Aorta (tissue), 5 donors: ENCODE measurements around the gene PUSL1. TPM values are rescaled to one million over a fixed set of nuclear protein-coding genes. Genes with fewer than 3 reads are reported as not detected.

ENCODE experiments used
- ATAC-seq: fragments of 200-7000 bp; cut with Tn5 transposase; one replicate; pipeline ENCODE4 v1.9.1; 2022; ENCODE audit warnings: moderate library complexity; ENCODE audit not compliant: low FRiP score
- DNase-seq, 2 donors: peaks; one replicate each; pipeline ENCODE4 v3.0.0-alpha.2; 2020
- H3K27ac ChIP-seq, 2 donors: one replicate each; pipeline ENCODE4 v1.5.1; 2013; ENCODE audit warnings: low read length in 2 of 2, mild to moderate bottlenecking in 2 of 2, moderate library complexity in 2 of 2, control low read depth in 1 of 2, inconsistent platforms in 1 of 2, low read depth in 1 of 2
- H3K27me3 ChIP-seq, 2 donors: one replicate each; pipeline ENCODE4 v1.6.1; 2013; ENCODE audit warnings: control low read depth in 1 of 2, low read length in 1 of 2, mild to moderate bottlenecking in 1 of 2, moderate library complexity in 1 of 2; ENCODE audit not compliant: insufficient read depth in 2 of 2, control insufficient read depth in 1 of 2
- H3K36me3 ChIP-seq, 2 donors: one replicate each; pipeline ENCODE4 v1.6.1; 2013; ENCODE audit warnings: control low read depth in 1 of 2, low read length in 1 of 2, mild to moderate bottlenecking in 1 of 2; ENCODE audit not compliant: insufficient read depth in 2 of 2, control insufficient read depth in 1 of 2
- H3K4me1 ChIP-seq, 2 donors: one replicate each; pipeline ENCODE4 v1.6.1; 2013; ENCODE audit warnings: low read length in 2 of 2, control low read depth in 1 of 2, mild to moderate bottlenecking in 1 of 2, moderate library complexity in 1 of 2; ENCODE audit not compliant: insufficient read depth in 2 of 2, control insufficient read depth in 1 of 2
- H3K4me3 ChIP-seq, 2 donors: one replicate each; pipeline ENCODE4 v1.5.1; 2013; ENCODE audit warnings: low read length in 2 of 2, control low read depth in 1 of 2, mild to moderate bottlenecking in 1 of 2
- H3K9me3 ChIP-seq: one replicate; pipeline ENCODE4 v1.6.1; 2013; ENCODE audit warnings: mild to moderate bottlenecking, low read length; ENCODE audit not compliant: control insufficient read depth
- WGBS, 2 donors: extraction: QIAGEN DNeasy Blood & Tissue Kit; methylation state at CpG; one replicate each; pipeline ENCODE4 v1.1.7; 2013; 5-methylcytosine and 5-hydroxymethylcytosine counted together
- intact Hi-C, 2 donors: fragments of 100-400 bp; cut with DNase I; formaldehyde crosslinking; loops; one replicate each; pipeline versions ENCODE4 v1.14.2 to v1.15.0; 2022
- polyA plus RNA-seq, 2 donors: library from polyadenylated mRNA; stranded (reverse); fragments of 200-250 nt; gene quantifications; one replicate each; pipeline ENCODE4 v1.2.3, GENCODE V29; 2013
- total RNA-seq, 2 donors: library from RNA; stranded (reverse); fragmentation: NEBNext Ultra II Directional; extraction: Animal tissue kit (Norgen Biotek cat#: 25700); gene quantifications; one replicate each; pipeline ENCODE4 v1.2.1, GENCODE V29; 2021
- donor health status: healthy with polysubstance abuse.
- donor health status: Bipolar disorder and iron deficiency.
- donor health status: DM: no; HTN: no; CAD: no.
- donor health status: DM: no; HTN: no; CAD: no.
- donor health status: DM: yes; HTN: yes; CAD: no.

PUSL1 gene
- total and polyA plus RNA-seq, 4 donors, result 5.8 to 13.7 (median 10.0) TPM

GRCh38 chr1:1356166-1356795 lies 47.9 kb downstream of the PUSL1 start:
- Histone ChIP-seq H3K4me1 (no peaks in the 10 kb centered on the region), H3K36me3 (no peaks in the 10 kb centered on the region), H3K27ac (no peak overlapping the region), H3K9me3 (no peaks in the 10 kb centered on the region), H3K4me3 (peak overlapping the region in 1 of 2 donors; percentile 67), H3K27me3 (no peaks in the 10 kb centered on the region)
- no peak for DNase-seq
- 19 to 22% methylated on average over 8 of the region's 8 CpGs for WGBS, 2 donors
- ATAC-seq, result no peak
- intact Hi-C loops, result no loop called here

- ATAC-seq, result no peak
- Histone ChIP-seq H3K27ac (peak overlapping the region in 1 of 2 donors; percentile 98), H3K27me3 (no peaks in the 10 kb centered on the region), H3K4me1 (no peaks in the 10 kb centered on the region), H3K4me3 (peak overlapping the region; percentile 67 to 73), H3K36me3 (no peaks in the 10 kb centered on the region), H3K9me3 (no peaks in the 10 kb centered on the region)
- 7 to 8% methylated on average over 26 of the region's 26 CpGs for WGBS, 2 donors
- intact Hi-C loops, result no loop called here
- DNase-seq, result no peak
Observed at GRCh38 chr1:1356796-1357401, 48.5 kb downstream of the PUSL1 start.

GRCh38 chr1:1357871-1358432 lies 49.6 kb downstream of the PUSL1 start:
- no peaks in the 10 kb centered on the region for H3K4me1 ChIP-seq
- no peaks in the 10 kb centered on the region for H3K27me3 ChIP-seq
- intact Hi-C loops, result no loop called here

GRCh38 chr1:1358433-1359271 lies 50.3 kb downstream of the PUSL1 start, which contains the start of gene MXRA8:
TSS of gene MXRA8 (minus strand) at chr1:1358555. CDS start at chr1:1358504, 51 bp downstream.
- WGBS, 2 donors, result 10 to 12% methylated on average over 27 to 29 of the region's 29 CpGs
- peak; percentile 84 for ATAC-seq
- intact Hi-C loops, result no loop called here

More at GRCh38 chr1:1357871-1358432, 49.6 kb downstream of the PUSL1 start:
- Histone ChIP-seq H3K4me3 (peak overlapping the region; percentile 67 to 73), H3K36me3 (no peaks in the 10 kb centered on the region), H3K27ac (peak overlapping the region; percentile 64 to 98), H3K9me3 (no peaks in the 10 kb centered on the region)
- 3 to 7% methylated on average over 13 to 18 of the region's 18 CpGs for WGBS, 2 donors
- DNase-seq (no peak), ATAC-seq (no peak)

GRCh38 chr1:1359308-1359663 lies 50.9 kb downstream of the PUSL1 start:
- H3K36me3 ChIP-seq, result no peaks in the 10 kb centered on the region
- ATAC-seq (peak; percentile 31), DNase-seq (peak in 1 of 2 donors; percentile 67)
- no peaks in the 10 kb centered on the region for H3K9me3 ChIP-seq
- WGBS, 2 donors, result 34 to 45% methylated on average over 6 of the region's 6 CpGs
- H3K4me3 ChIP-seq, result no peak overlapping the region
- no peaks in the 10 kb centered on the region for H3K4me1 ChIP-seq
- H3K27ac ChIP-seq, result peak overlapping the region; percentile 45 to 98
- intact Hi-C loops, result no loop called here
- H3K27me3 ChIP-seq, result no peaks in the 10 kb centered on the region

More at GRCh38 chr1:1358433-1359271, 50.3 kb downstream of the PUSL1 start, which contains the start of gene MXRA8:
- Histone ChIP-seq H3K4me1 (no peaks in the 10 kb centered on the region), H3K9me3 (no peaks in the 10 kb centered on the region), H3K36me3 (no peaks in the 10 kb centered on the region), H3K4me3 (peak within 1 kb of the TSS; percentile 67 to 73), H3K27me3 (no peaks in the 10 kb centered on the region), H3K27ac (peak within 1 kb of the TSS; percentile 64 to 98)
- peak; percentile 89 to 93 for DNase-seq

GRCh38 chr1:1359664-1360468 lies 51.5 kb downstream of the PUSL1 start:
- ATAC-seq (peak; percentile 45), DNase-seq (peak in 1 of 2 donors; percentile 83)
- H3K27me3 ChIP-seq, result no peaks in the 10 kb centered on the region
- intact Hi-C loops, result no loop called here
- H3K9me3 ChIP-seq, result no peaks in the 10 kb centered on the region
- no peaks in the 10 kb centered on the region for H3K4me1 ChIP-seq
- 16 to 17% methylated on average over 25 to 28 of the region's 28 CpGs for WGBS, 2 donors
- H3K4me3 ChIP-seq, result no peak overlapping the region
- H3K27ac ChIP-seq, result peak overlapping the region; percentile 45 to 98
- no peaks in the 10 kb centered on the region for H3K36me3 ChIP-seq

- H3K4me3 ChIP-seq, result no peak overlapping the region
- ATAC-seq (peak; percentile 80), DNase-seq (peak; percentile 93)
- H3K36me3 ChIP-seq, result no peaks in the 10 kb centered on the region
- no peaks in the 10 kb centered on the region for H3K9me3 ChIP-seq
- intact Hi-C loops, result no loop called here
- no peaks in the 10 kb centered on the region for H3K4me1 ChIP-seq
- WGBS, 2 donors, result 48 to 51% methylated on average over 20 of the region's 20 CpGs
- peak overlapping the region; percentile 45 to 49 for H3K27ac ChIP-seq
- no peaks in the 10 kb centered on the region for H3K27me3 ChIP-seq
Observed at GRCh38 chr1:1360506-1361169, 52.2 kb downstream of the PUSL1 start.
